Gastrocnemius medialis (tissue), 4 donors: ENCODE data around the gene MAVS. TPM values are rescaled to one million over a fixed set of nuclear protein-coding genes. Genes with fewer than 3 reads are reported as not detected.

Experiments
- ATAC-seq, 2 donors: fragments of 150-250 bp; one replicate each; pipeline ENCODE4 v1.9.1; 2016
- DNase-seq, 2 donors: peaks; one replicate each; pipeline ENCODE4 v3.0.0-alpha.2; 2019
- H3K27ac ChIP-seq, 4 donors: fragments of 200-600 bp; sonication (generic); 1 replicate in 1 of 4; 2 replicates in 3 of 4; pipeline ENCODE4 v1.5.1; 2016 to 2018; ENCODE audit warnings: mild to moderate bottlenecking in 2 of 4, moderate library complexity in 1 of 4
- H3K27me3 ChIP-seq, 3 donors: fragments of 200-600 bp; sonication (generic) in 2 of 3; 1 replicate in 1 of 3; 2 replicates in 2 of 3; pipeline versions ENCODE4 v1.5.1 to v1.6.0; 2016 to 2019; ENCODE audit warnings: mild to moderate bottlenecking in 1 of 3, moderate library complexity in 1 of 3
- H3K36me3 ChIP-seq, 2 donors: fragments of 200-600 bp; sonication (generic) in 1 of 2; one replicate each; pipeline ENCODE4 v1.5.1; 2017 to 2018
- H3K4me1 ChIP-seq, 2 donors: fragments of 200-600 bp; sonication (generic) in 1 of 2; one replicate each; pipeline ENCODE4 v1.5.1; 2016 to 2017; ENCODE audit warnings: mild to moderate bottlenecking in 2 of 2
- H3K4me3 ChIP-seq, 4 donors: fragments of 200-600 bp; sonication (generic) in 3 of 4; 1 replicate in 1 of 4; 2 replicates in 3 of 4; pipeline ENCODE4 v1.5.1; 2016 to 2019; ENCODE audit warnings: mild to moderate bottlenecking in 2 of 4
- H3K9me3 ChIP-seq, 3 donors: fragments of 200-600 bp; sonication (generic) in 2 of 3; 1 replicate in 1 of 3; 2 replicates in 2 of 3; pipeline ENCODE4 v1.5.1; 2016 to 2019
- POLR2A ChIP-seq, 2 donors: fragments of 450-650 bp; IDR thresholded peaks; one replicate each; pipeline ENCODE4 v1.6.1; 2017; ENCODE audit warnings: antibody characterized with exemption in 2 of 2, mild to moderate bottlenecking in 2 of 2, moderate library complexity in 2 of 2
- in situ Hi-C, 4 donors: fragments of 200-750 bp; cut with MboI; loops; one replicate each; pipeline versions ENCODE4 v1.15.0 to v1.8.0; 2017; ENCODE audit warnings: low sequenced_read_pairs in 4 of 4
- intact Hi-C: fragments of 100-400 bp; cut with DNase I; formaldehyde crosslinking; loops from one replicate; pipeline ENCODE4 v1.15.1; 2023; ENCODE audit warnings: low total_unique reads
- total RNA-seq, 4 donors: library from RNA; depleted of rRNA; stranded (reverse); fragments of >200 nt; gene quantifications; one replicate each; pipeline versions ENCODE4 v1.1.0 to v1.2.3, GENCODE V29; 2016
- TF ChIP-seq, protein P1 (sequence below), 5 experiments: fragments of 450-650 bp in 3 of 5; fragments of 200-600 bp in 2 of 5; sonication (generic) in 2 of 5; IDR thresholded peaks in 4 of 5; conservative IDR thresholded peaks in 1 of 5; 1 replicate in 4 of 5; 2 replicates in 1 of 5; pipeline ENCODE4 v1.5.1; 2016 to 2019; ENCODE audit warnings: antibody characterized with exemption in 5 of 5, mild to moderate bottlenecking in 3 of 5, moderate library complexity in 3 of 5

Gene MAVS
- total RNA-seq, 4 donors from 2014 or later = 37.9 to 64.5 (median 44.4) TPM

GRCh38 chr20:3820901-3821727 lies 25.5 kb upstream of the MAVS start:
- Histone ChIP-seq H3K36me3 (peaks cover 0 to 32% of the 10 kb centered on the region in 2 donors), H3K27ac (peak overlapping the region; percentile 89 to 98 (median 96)), H3K4me1 (peaks cover 19 to 23% of the 10 kb centered on the region in 2 donors), H3K9me3 (no peaks in the 10 kb centered on the region), H3K27me3 (no peaks in the 10 kb centered on the region), H3K4me3 (peak overlapping the region; percentile 64 to 75 (median 66))
- intact Hi-C loops (loop anchor here (1.0 to 2.0 kb wide), 6 partner anchors 25 to 145 kb away; partner anchors contain the start of genes CDC25B, CENPB, MAVS and PANK2), in situ Hi-C loops (no loop called here)
- ATAC-seq (peak; percentile 19 to 40), DNase-seq (peak; percentile 48 to 85)
- TF ChIP-seq POLR2A (IDR thresholded peaks at IDR 0.05) = peak in 1 of 2 donors; percentile 53
- TF ChIP-seq, protein P1, sequence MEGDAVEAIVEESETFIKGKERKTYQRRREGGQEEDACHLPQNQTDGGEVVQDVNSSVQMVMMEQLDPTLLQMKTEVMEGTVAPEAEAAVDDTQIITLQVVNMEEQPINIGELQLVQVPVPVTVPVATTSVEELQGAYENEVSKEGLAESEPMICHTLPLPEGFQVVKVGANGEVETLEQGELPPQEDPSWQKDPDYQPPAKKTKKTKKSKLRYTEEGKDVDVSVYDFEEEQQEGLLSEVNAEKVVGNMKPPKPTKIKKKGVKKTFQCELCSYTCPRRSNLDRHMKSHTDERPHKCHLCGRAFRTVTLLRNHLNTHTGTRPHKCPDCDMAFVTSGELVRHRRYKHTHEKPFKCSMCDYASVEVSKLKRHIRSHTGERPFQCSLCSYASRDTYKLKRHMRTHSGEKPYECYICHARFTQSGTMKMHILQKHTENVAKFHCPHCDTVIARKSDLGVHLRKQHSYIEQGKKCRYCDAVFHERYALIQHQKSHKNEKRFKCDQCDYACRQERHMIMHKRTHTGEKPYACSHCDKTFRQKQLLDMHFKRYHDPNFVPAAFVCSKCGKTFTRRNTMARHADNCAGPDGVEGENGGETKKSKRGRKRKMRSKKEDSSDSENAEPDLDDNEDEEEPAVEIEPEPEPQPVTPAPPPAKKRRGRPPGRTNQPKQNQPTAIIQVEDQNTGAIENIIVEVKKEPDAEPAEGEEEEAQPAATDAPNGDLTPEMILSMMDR (IDR thresholded peaks at IDR 0.05 in 4 of 5, conservative IDR thresholded peaks at IDR 0.05 in 1 of 5) = no peak

GRCh38 chr20:3821996-3822395 lies 24.6 kb upstream of the MAVS start:
- H3K4me1 ChIP-seq = peaks cover 19 to 23% of the 10 kb centered on the region in 2 donors
- intact Hi-C loops = loop anchor here (2.0 kb wide), 1 partner anchor 67 kb away; the partner anchor contains the start of gene PANK2
- TF ChIP-seq POLR2A (IDR thresholded peaks at IDR 0.05) = no peak
- TF ChIP-seq, protein P1 (IDR thresholded peaks at IDR 0.05 in 4 of 5, conservative IDR thresholded peaks at IDR 0.05 in 1 of 5) = no peak
- H3K27me3 ChIP-seq = no peaks in the 10 kb centered on the region
- no peak overlapping the region for H3K4me3 ChIP-seq
- H3K27ac ChIP-seq = peak overlapping the region; percentile 89 to 98 (median 96)
- no peak for DNase-seq
- in situ Hi-C loops = no loop called here
- H3K9me3 ChIP-seq = no peaks in the 10 kb centered on the region
- H3K36me3 ChIP-seq = peaks cover 0 to 37% of the 10 kb centered on the region in 2 donors
- no peak for ATAC-seq

DNA sequence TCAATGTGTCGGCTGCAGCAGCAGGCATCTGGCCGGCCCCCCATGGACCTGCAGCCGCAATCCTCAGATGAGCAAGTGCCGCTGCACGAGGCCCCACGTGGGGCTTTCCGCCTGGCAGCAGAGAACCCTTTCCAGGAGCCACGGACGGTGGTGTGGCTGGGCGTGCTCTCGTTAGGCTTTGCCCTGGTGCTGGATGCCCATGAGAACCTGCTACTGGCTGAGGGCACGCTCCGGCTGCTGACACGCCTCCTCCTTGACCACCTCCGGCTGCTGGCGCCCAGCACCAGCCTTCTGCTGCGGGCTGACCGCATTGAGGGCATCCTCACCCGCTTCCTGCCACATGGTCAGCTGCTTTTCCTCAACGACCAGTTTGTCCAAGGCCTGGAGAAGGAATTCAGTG lies 22.8 kb upstream of the MAVS start:
- ATAC-seq (no peak), DNase-seq (no peak)
- in situ Hi-C loops = no loop called here
- Histone ChIP-seq H3K4me1 (peaks cover 15 to 16% of the 10 kb centered on the region in 2 donors), H3K27me3 (no peaks in the 10 kb centered on the region), H3K9me3 (no peaks in the 10 kb centered on the region), H3K4me3 (no peak overlapping the region), H3K36me3 (peaks cover 0 to 43% of the 10 kb centered on the region in 2 donors), H3K27ac (no peak overlapping the region)
- TF ChIP-seq, protein P1 (IDR thresholded peaks at IDR 0.05 in 4 of 5, conservative IDR thresholded peaks at IDR 0.05 in 1 of 5) = no peak
- intact Hi-C loops = no loop called here

DNA sequence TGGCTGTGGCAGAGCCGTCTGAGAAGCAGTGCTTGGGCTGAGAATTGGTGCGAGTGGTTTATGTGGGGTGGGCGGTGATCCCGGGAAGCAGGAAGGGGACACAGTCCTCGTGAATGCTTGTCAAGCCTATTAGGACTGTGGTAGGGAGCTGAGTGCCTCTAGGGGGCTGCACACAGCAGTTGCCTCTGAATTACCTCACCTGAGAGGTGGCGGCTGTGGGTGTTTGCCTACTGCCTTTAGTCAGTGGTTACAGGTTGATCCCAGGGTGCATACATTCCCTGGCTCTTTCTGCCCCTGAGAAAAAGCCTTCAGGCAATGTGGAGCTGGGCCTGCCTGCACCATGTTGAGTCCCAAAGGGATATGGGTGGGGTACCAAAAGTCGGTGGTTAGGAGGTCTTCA lies 21.1 kb upstream of the MAVS start:
- intact Hi-C loops = no loop called here
- no peak for ATAC-seq
- Histone ChIP-seq H3K4me3 (no peak overlapping the region), H3K27ac (no peak overlapping the region), H3K27me3 (no peaks in the 10 kb centered on the region), H3K4me1 (peaks cover 7 to 8% of the 10 kb centered on the region in 2 donors), H3K9me3 (no peaks in the 10 kb centered on the region), H3K36me3 (peaks cover 0 to 43% of the 10 kb centered on the region in 2 donors)
- in situ Hi-C loops = no loop called here
- DNase-seq = no peak
- TF ChIP-seq POLR2A (IDR thresholded peaks at IDR 0.05) = no peak
- TF ChIP-seq, protein P1 (IDR thresholded peaks at IDR 0.05 in 4 of 5, conservative IDR thresholded peaks at IDR 0.05 in 1 of 5) = no peak
